IPS-18c (cell line): ENCODE data around the gene GLG1.
A peak's percentile ranks its signal among the peaks of the same experiment; 100 is the strongest.
"Not testable (repeated sequence)": the region's sequence is repeated elsewhere in the genome, so short reads cannot be mapped to it uniquely, and the experiment has no call there.

Source experiments
- H3K4me3 ChIP-seq: 2 replicates; pipeline ENCODE4 v1.7.0; 2013; ENCODE audit warnings: low read depth, mild to moderate bottlenecking, low read length, moderate library complexity; ENCODE audit not compliant: insufficient read depth
- H3K9me3 ChIP-seq: one replicate; pipeline ENCODE4 v1.6.1; 2013; ENCODE audit warnings: mild to moderate bottlenecking, low read length, moderate library complexity; ENCODE audit not compliant: control insufficient read depth, insufficient read depth

GLG1 gene

DNA sequence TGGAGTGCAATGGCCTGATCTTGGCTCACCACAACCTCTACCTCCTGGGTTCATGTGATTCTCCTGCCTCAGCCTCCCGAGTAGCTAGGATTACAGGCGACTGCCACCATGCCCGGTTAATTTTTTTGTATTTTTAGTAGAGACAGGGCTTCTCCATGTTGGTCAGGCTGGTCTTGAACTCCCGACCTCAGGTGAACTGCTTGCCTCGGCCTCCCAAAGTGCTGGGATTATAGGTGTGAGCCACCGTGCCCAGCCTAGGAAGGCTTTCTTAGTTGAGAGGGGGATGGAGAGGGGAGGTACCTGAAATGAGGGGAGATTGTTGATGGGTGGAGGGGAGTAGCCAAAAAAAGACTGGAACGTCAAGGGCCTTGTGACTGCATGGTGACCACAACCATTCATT, 193.0 kb downstream of the GLG1 start:
- H3K4me3 ChIP-seq, H3K9me3 ChIP-seq: not testable (repeated sequence)

DNA sequence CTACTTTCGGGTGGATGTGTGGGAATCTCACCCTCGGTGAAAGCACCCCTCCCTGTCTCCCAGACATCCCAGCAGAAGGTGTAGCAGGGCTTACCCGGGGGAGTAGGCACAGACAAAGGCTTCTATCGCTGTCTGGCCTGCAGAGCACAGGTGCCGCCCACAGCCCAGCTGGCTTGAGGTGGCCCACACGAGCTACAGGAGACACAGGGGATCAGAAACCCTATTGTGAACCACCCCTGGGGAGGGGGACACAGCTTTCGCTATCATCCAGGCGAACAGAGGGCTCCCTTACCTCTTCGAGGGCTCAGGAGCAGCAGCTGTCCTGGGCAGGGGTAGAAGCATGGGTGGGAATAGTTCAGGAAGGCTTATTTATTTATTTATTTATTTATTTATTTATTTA, 193.4 kb downstream of the GLG1 start:
- not testable (repeated sequence) for H3K9me3 ChIP-seq, H3K4me3 ChIP-seq

DNA sequence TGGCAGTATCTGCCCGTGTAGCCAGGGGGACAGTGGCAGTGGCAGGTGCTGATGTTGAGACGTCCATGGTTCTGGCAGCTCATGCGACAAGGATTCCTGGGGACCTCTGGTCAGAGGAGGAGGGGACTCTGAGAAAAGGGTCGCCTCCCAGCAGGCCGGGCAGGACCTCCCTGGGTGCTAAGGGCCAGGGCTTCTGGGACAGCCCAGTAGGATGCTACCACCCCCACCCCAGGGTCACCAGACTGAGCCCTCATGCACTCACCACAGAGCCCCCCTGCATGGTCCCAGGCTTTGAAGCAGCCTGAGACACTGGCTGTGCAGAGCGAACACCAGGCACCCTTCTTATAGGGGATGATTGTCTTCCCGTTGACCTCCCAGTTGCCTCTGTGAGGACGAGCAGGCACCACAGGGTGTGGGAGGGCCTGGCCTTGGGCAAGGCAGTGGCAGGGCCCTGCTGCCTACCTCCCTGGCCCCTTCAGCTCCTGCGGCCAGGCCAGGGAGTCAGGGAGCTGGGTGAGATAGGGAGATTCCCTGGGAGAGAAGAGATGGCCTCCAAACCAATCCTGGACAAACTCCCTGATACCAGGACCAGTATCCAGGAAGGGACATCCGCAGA, 194.0 kb downstream of the GLG1 start:
- H3K9me3 ChIP-seq, H3K4me3 ChIP-seq: not testable (repeated sequence)

- not testable (repeated sequence) for H3K9me3 ChIP-seq, H3K4me3 ChIP-seq
Observed at GRCh38 chr16:74412138-74412774, 194.7 kb downstream of the GLG1 start.

DNA sequence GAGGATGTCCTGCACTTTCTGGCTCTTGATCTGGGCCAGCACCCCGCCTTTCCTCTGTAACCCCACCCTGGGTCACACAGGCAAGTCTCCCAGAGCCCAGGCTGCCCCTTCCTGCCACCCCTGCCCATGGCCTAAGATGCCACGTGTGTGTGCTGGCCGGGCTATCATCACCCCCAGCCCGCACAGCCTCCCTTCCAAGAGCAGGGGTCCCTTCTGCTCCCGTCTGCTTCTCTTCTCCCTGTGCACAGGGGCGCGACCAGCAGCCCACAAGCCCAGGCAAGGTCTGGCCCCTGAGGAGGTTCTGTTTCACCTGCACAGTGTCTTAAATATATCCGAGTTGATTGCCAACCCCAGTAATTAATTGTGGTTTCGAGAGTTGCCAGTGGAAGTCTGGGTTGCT, 195.9 kb downstream of the GLG1 start:
- H3K9me3 ChIP-seq, H3K4me3 ChIP-seq: not testable (repeated sequence)

GRCh38 chr16:74410057-74410957, 196.6 kb downstream of the GLG1 start:
- H3K9me3 ChIP-seq, H3K4me3 ChIP-seq: not testable (repeated sequence)

GRCh38 chr16:74409185-74409981, 197.5 kb downstream of the GLG1 start:
- H3K9me3 ChIP-seq, H3K4me3 ChIP-seq: not testable (repeated sequence)

GRCh38 chr16:74407362-74407705, 199.6 kb downstream of the GLG1 start:
- H3K4me3 ChIP-seq, result peak overlapping the region; percentile 43
- not testable (repeated sequence) for H3K9me3 ChIP-seq

- not testable (repeated sequence) for H3K9me3 ChIP-seq
- H3K4me3 ChIP-seq, result peak overlapping the region; percentile 43; the same call in 1 of the 2 replicates
Observed at GRCh38 chr16:74406600-74407361, 200.1 kb downstream of the GLG1 start.

DNA sequence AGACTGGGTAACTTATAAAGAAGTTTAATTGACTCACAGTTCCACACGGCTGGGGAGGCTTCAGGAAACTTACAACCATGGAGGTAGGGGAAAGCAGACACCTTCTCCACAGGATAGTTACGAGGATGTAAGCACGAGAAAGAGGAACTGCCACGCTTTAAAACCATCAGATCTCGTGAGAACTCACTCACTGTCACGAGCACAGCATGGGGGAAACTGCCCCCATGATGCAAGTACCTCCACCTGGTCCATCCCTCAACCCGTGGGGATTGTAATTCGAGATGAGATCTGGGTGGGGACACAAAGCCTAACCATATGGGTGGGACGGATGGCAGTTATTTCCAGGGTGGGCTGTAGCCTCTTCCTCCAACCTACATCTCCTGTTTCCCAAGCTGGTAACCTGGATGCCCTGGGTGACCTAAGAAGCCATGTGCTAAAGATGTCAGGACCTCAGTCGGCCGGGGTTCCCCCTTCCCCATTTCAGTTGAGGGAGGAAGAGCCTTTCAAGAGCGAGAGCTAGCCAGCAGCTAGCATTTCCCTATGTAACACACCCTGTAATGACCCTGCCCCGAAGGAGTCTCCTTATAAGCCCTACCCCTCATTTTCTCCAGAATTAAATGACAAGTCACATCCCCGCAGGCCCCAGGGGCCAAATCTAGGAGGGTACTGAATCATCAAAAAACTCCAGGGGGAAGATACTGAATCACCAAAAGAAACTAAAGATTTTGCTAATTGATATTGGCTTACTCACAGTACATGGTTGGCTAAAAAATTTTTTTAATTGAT, 202.6 kb downstream of the GLG1 start:
- not testable (repeated sequence) for H3K4me3 ChIP-seq, H3K9me3 ChIP-seq

DNA sequence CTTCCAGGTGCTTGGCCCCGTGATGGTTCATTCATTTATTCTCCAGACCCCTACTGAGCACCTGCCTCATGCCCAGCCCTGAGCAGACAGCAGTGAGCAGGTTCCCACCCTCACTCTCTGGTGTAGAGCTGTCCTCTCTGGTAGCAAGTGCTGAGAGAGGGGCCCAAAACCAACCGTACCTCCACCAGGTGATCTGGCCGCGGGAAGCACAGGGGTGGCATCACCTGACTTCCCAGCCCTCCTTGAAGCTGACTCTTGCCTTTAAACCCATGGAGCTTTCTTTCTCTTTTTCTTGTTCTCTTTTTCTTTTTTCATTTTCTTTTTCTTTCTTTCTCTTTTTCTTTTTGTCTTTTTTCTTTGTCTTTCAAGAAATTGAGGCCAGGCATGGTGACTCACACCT, 206.7 kb downstream of the GLG1 start:
- not testable (repeated sequence) for H3K4me3 ChIP-seq, H3K9me3 ChIP-seq

DNA sequence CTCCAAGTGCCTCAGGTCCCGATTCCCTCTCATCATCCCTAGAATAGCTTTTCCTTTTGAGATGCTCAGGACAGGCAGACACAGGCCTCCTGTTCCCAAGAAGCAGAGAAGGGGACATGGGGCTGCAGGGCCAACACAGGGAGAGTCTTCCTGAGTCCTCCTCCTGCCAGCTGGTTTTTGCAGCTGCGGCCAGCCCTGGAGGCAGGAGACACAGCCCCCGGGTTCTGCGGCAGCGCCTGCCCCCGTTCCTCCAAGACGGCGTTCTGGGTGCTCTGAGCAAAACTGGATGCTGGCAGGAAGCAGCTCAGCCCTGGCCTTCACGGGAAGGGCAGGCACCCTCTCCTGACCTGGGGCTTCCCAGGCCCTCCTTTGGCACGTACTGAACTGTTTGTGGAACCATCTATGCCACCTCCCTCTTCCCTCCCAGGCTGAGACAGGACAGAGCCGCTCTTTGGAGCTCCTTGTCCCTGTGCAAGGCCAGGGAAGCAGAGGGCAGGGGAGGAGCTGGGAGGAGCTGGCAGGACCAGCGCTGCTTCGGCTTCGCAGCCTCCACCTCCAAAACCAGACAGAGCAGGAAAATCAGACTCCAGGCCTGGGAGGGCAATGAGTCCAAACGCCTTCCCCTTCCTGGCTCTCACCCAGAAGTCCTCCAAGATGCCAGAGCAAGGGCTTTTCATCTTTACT, 208.6 kb downstream of the GLG1 start:
- not testable (repeated sequence) for H3K9me3 ChIP-seq, H3K4me3 ChIP-seq
